Omental fat pad (tissue), 4 donors: ENCODE measurements around the gene PSMB2. TPM values are rescaled to one million over a fixed set of nuclear protein-coding genes. Genes with fewer than 3 reads are reported as not detected.

ENCODE experiments used
- ATAC-seq: fragments of 150-250 bp; one replicate; pipeline ENCODE4 v1.9.1; 2016; ENCODE audit warnings: mild to moderate bottlenecking, moderate library complexity; ENCODE audit not compliant: low FRiP score
- DNase-seq: peaks from one replicate; pipeline ENCODE4 v3.0.0-alpha.2; 2019; ENCODE audit warnings: low spot score
- total RNA-seq, 4 donors: library from RNA; depleted of rRNA; stranded (reverse); fragments of >200 nt; gene quantifications; one replicate each; pipeline ENCODE4 v1.1.0, GENCODE V29; 2016
- TF ChIP-seq, protein P1 (sequence below), 3 donors: fragments of 450-650 bp; IDR thresholded peaks; one replicate each; pipeline ENCODE4 v1.5.1; 2016 to 2017; ENCODE audit warnings: antibody characterized with exemption in 3 of 3, mild to moderate bottlenecking in 3 of 3, moderate library complexity in 2 of 3

The PSMB2 gene
- total RNA-seq, 4 donors from 2014 or later = 31.4 to 39.9 (median 36.1) TPM

DNA sequence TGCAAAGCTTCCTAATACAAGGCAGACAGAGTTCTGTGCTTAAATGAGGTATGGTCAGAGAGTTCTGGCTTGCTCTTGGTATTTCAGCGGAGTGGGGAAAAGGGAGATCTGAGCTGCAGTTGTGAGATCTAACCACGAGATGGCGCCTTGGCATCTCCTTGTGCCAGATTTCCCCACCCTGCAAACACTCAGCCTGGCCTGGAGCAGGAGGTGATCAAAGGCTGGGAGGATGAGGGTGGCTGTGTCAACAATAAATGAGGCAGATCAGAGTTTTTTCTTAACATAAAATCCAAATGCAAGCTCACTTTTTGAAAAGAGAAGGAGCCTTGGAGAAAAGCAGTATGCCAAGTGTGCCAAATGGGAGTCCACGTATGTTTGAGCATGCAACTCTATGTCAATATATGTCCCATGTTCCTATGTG, 72.3 kb downstream of the PSMB2 start:
- no peak for DNase-seq
- TF ChIP-seq, protein P1, sequence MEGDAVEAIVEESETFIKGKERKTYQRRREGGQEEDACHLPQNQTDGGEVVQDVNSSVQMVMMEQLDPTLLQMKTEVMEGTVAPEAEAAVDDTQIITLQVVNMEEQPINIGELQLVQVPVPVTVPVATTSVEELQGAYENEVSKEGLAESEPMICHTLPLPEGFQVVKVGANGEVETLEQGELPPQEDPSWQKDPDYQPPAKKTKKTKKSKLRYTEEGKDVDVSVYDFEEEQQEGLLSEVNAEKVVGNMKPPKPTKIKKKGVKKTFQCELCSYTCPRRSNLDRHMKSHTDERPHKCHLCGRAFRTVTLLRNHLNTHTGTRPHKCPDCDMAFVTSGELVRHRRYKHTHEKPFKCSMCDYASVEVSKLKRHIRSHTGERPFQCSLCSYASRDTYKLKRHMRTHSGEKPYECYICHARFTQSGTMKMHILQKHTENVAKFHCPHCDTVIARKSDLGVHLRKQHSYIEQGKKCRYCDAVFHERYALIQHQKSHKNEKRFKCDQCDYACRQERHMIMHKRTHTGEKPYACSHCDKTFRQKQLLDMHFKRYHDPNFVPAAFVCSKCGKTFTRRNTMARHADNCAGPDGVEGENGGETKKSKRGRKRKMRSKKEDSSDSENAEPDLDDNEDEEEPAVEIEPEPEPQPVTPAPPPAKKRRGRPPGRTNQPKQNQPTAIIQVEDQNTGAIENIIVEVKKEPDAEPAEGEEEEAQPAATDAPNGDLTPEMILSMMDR (IDR thresholded peaks at IDR 0.05) = peak in 1 of 3 donors; percentile 57
- peak; percentile 59 for ATAC-seq

DNA sequence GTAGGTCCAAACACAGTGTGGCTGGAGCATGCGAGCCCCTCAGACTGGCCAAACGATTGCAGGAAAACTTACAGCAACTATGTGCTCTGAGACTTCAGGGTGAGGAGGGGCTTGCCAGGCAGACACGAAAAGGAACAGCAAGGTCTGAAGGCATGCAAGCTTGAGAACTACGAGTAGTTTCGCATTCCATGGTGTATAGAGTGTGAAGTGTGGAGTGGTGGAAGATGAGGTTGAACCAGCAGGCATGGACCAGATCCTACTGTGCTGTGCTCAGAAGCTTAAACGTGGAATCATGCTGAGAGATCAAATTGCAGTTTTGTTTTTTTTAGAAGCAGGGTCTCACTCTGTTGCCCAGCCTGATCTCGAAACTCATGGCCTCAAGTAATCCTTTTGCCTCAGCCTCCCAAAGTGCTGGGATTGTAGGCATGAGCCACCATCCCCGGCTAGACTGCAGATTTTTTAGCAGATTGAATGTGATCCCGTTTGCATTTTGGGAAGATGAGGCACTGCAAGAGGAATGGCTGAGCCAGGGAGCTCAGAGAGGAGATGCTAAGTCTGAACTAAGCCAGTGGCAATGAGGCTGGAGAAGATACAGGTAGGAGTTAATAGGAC, 73.3 kb downstream of the PSMB2 start:
- no peak for ATAC-seq
- DNase-seq = no peak
- TF ChIP-seq, protein P1 (IDR thresholded peaks at IDR 0.05) = no peak

DNA sequence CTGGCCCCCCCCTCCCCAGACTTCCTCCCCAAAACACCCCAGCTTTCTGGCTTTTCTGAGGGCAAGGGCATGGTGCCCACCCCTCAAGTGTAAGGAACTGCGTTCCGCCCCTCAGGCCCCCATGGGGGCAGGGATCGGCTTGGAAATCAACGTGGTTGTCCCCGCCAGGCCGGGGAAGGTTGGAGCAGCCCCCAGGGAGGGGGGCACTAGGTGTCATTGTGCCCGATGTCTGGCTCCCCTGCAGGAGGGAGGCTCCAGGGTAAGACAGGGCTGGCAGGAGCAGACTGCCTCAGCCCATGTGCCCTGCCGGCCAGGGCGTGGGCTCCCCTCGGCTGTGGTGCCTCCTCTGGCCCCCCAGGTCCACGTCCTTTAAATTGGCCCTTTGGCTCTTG, 75.6 kb downstream of the PSMB2 start:
- TF ChIP-seq, protein P1 (IDR thresholded peaks at IDR 0.05) = no peak
- ATAC-seq (no peak), DNase-seq (no peak)

DNA sequence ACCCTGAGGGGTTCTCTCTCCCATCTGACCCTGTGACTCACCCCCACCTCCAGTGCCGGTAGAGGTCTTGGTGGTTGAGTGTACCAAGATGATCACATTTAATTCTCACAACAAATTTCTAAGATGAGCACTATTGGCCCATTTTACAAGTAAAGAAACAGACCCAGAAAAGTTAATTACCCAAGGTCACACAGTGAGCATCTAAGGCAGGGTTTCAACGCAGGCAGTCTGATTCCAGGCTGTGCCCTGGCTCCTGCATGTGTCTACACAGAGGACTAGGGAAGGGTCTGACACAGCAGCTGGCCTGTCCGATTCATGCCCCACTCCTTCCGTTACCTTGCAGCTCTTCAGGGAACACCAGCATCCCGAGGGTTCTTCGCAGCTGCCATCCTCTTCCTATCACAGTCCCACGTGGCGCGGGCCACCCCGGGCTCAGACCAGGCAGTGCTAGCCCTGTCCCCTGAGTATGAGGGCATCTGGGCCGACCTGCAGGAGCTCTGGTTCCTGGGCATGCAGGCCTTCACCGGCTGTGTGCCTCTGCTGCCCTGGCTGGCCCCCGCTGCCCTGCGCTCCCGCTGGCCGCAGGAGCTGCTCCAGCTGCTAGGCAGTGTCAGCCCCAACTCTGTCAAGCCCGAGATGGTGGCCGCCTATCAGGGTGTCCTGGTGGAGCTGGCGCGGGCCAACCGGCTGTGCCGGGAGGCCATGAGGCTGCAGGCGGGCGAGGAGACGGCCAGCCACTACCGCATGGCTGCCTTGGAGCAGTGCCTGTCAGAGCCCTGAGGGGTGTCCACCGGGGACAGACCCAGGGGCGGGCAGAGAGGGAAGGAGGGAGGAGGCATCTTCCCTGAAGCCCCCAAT, 76.2 kb downstream of the PSMB2 start:
- ATAC-seq = no peak
- DNase-seq = no peak
- TF ChIP-seq, protein P1 (IDR thresholded peaks at IDR 0.05) = no peak

DNA sequence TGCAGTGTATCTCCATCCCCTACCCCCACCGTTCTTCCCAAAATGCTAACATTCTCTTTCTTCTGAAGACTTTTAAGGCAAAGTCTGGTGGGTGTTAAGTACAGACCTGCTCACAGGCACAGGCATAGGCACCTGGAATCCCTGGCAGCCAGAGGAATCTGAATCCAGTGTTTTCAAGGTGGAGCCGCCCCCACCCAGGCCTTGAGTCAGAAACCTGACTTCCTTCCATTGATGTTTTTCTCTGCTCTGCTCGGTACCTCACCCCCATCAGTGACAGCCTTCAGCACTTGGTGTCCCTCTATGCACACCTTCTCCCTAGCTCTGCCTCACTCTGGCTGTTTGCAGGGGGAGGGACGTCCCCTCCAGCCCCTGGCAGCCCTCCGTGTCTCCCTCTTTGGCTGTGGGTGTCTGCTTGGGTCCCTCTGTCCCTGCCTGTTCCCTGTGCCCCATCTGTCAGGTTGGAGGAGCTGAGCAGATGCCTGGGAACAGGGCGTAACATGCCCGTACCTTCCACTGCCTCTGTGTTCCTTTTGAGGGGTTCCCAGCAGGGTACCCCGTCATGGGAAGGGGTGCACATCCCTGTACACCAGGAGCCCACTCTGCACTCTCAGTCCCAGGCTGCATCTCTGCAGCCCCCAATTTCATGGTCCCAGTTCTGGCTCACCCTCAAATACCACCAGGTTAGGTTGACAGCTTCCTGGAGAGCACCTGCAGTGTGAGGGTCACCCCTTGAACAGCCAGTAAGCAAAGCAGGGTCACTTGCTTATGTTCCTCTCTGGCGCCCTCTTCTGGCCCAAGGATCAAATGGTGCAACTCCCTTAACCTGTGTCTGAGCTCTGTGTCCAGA, 77.1 kb downstream of the PSMB2 start:
- DNase-seq (peak; percentile 93), ATAC-seq (peak; percentile 51)
- TF ChIP-seq, protein P1 (IDR thresholded peaks at IDR 0.05) = no peak

DNA sequence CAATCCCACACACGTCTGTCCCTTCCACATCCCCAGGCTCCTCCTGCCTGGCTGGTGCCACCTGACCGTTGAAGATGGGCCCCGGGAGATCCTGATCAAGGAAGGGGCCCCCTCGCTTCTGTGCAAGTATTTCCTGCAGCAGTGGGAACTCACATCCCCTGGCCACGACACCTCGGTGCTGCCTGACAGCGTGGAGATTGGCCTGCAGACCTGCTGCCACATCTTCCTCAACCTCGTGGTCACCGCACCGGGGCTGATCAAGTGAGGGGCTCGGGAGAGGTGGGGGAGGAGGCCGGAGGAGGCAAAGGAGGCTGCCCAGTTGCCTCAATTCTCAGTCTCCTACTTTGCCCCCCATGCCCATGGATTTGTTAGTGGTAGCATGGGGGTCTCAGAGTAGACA, 78.2 kb downstream of the PSMB2 start:
- TF ChIP-seq, protein P1 (IDR thresholded peaks at IDR 0.05) = no peak
- ATAC-seq (no peak), DNase-seq (no peak)
